Endothelial cell of umbilical vein (primary cell): ENCODE results near the gene LOXL3. TPM values are rescaled to one million over a fixed set of nuclear protein-coding genes. Genes with fewer than 3 reads are reported as not detected.

Experiments
- BruUV-seq: library from RNA; stranded (reverse); fragments of 400-500 nt; replicated peaks from 2 replicates; lab custom pipeline; 2021; lab: Mats Ljungman, UMichigan
- CTCF ChIA-PET: fragments of 300-600, 350-600 bp; sonication (Branson Sonifier 250); formaldehyde crosslinking; loops from one replicate; lab custom pipeline; 2021; ENCODE audit warnings: antibody characterized with exemption, inconsistent platforms; lab: Charles Lee
- POLR2A ChIA-PET: fragments of 300-600, 350-600 bp; sonication (Branson Sonifier 250); formaldehyde crosslinking; loops from one replicate; lab custom pipeline; 2021; ENCODE audit warnings: antibody characterized with exemption, inconsistent platforms; lab: Charles Lee
- DNase-seq: peaks from one replicate; pipeline ENCODE4 v3.0.0-alpha.2; 2011; ENCODE audit warnings: low read depth, low spot score
- FAIRE-seq: peaks from 2 replicates; lab custom pipeline; 2011; peaks lifted over from hg19 to GRCh38; lab: Jason Lieb, UNC
- H2AFZ ChIP-seq: 2 replicates; pipeline ENCODE4 v1.6.0; 2012; ENCODE audit warnings: low read depth, low read length, control low read depth, inconsistent platforms
- H3K27ac ChIP-seq: 2 replicates; pipeline ENCODE4 v1.5.1; 2011; ENCODE audit warnings: low read depth, mild to moderate bottlenecking, control low read depth, low read length, moderate library complexity; ENCODE audit not compliant: insufficient read depth
- H3K27me3 ChIP-seq, 2 experiments: 2 replicates each; pipeline versions ENCODE4 v1.6.0 to v1.6.1; 2011; ENCODE audit warnings: low read length in 2 of 2, mixed read lengths in 1 of 2; ENCODE audit not compliant: control insufficient read depth in 2 of 2, insufficient read depth in 2 of 2
- H3K36me3 ChIP-seq, 2 experiments: 2 replicates in 1 of 2; 3 replicates in 1 of 2; pipeline ENCODE4 v1.5.1; 2011; ENCODE audit warnings: low read length in 2 of 2, mild to moderate bottlenecking in 1 of 2, moderate library complexity in 1 of 2; ENCODE audit not compliant: control insufficient read depth in 2 of 2, insufficient read depth in 2 of 2; ENCODE audit errors: extremely low read depth in 1 of 2
- H3K4me1 ChIP-seq: 3 replicates; pipeline ENCODE4 v1.5.1; 2011; ENCODE audit warnings: mild to moderate bottlenecking, low read length; ENCODE audit not compliant: control insufficient read depth, insufficient read depth; ENCODE audit errors: extremely low read depth
- H3K4me2 ChIP-seq: 2 replicates; pipeline ENCODE4 v1.6.1; 2011; ENCODE audit warnings: low read length, control low read depth, mixed read lengths; ENCODE audit not compliant: insufficient read depth
- H3K4me3 ChIP-seq, 3 experiments: fragments of 200-600 bp in 1 of 3; sonication (generic), shearing (Covaris generic) in 1 of 3; replicated peaks in 1 of 3; 2 replicates each; pipeline ENCODE4 v1.5.1; 2011 to 2016; ENCODE audit warnings: control low read depth in 3 of 3, low read length in 3 of 3, mild to moderate bottlenecking in 2 of 3, inconsistent platforms in 1 of 3, low read depth in 1 of 3, moderate library complexity in 1 of 3; ENCODE audit not compliant: insufficient read depth in 1 of 3
- H3K79me2 ChIP-seq: 2 replicates; pipeline ENCODE4 v1.6.0; 2012; ENCODE audit warnings: low read length, inconsistent platforms; ENCODE audit not compliant: control insufficient read depth, insufficient read depth
- H3K9ac ChIP-seq: replicated peaks from 2 replicates; pipeline ENCODE3; 2011; ENCODE audit warnings: low read length, control low read depth; ENCODE audit not compliant: insufficient read depth; ENCODE audit errors: extremely low read depth
- H3K9me1 ChIP-seq: replicated peaks from 3 replicates; pipeline ENCODE4 v1.6.0; 2011; ENCODE audit warnings: mild to moderate bottlenecking, low read length; ENCODE audit not compliant: control insufficient read depth, insufficient read depth; ENCODE audit errors: extremely low read depth
- H3K9me3 ChIP-seq: replicated peaks from 2 replicates; pipeline ENCODE4 v1.5.1; 2012; ENCODE audit warnings: low read length, inconsistent platforms; ENCODE audit not compliant: control insufficient read depth, insufficient read depth
- H4K20me1 ChIP-seq: replicated peaks from 2 replicates; pipeline ENCODE3; 2011; ENCODE audit warnings: mild to moderate bottlenecking, low read length; ENCODE audit not compliant: control insufficient read depth, insufficient read depth; ENCODE audit errors: extremely low read depth
- EZH2 ChIP-seq: IDR thresholded peaks from 2 replicates; pipeline ENCODE4 v1.6.1; 2012; ENCODE audit warnings: borderline replicate concordance, low read depth, mild to moderate bottlenecking, moderate library complexity, low read length, inconsistent platforms; ENCODE audit not compliant: severe bottlenecking
- POLR2A ChIP-seq: IDR thresholded peaks from 2 replicates; pipeline ENCODE4 v1.6.1; 2012; ENCODE audit warnings: low read depth, mild to moderate bottlenecking, control low read depth, low read length
- POLR2AphosphoS5 ChIP-seq: IDR thresholded peaks from 2 replicates; pipeline ENCODE4 v1.6.1; 2012; ENCODE audit warnings: low read depth, mild to moderate bottlenecking, control low read depth, low read length, moderate library complexity; ENCODE audit not compliant: insufficient read depth
- dilution Hi-C: fragments of 300-500 bp; cut with MboI; formaldehyde crosslinking; loops from one replicate; pipeline ENCODE4 v1.15.0; 2019; ENCODE audit warnings: low sequenced_read_pairs; ENCODE audit not compliant: extremely low pct_ligation_motif_present
- intact Hi-C: fragments of 100-400 bp; cut with micrococcal nuclease; formaldehyde crosslinking; loops from one replicate; pipeline ENCODE4 v1.10.0; 2022
- polyA plus RNA-seq, 4 experiments: library from polyadenylated mRNA; depleted of rRNA in 3 of 4; stranded (reverse) in 3 of 4; unstranded in 1 of 4; fragments of >200 nt; gene quantifications; 2 replicates each; pipeline versions ENCODE4 v1.2.1 to v1.2.3, GENCODE V29; 2011 to 2012; ENCODE audit warnings: missing spikeins in 1 of 4
- total RNA-seq: library from RNA; stranded (reverse); gene quantifications from 2 replicates; pipeline ENCODE4 v1.2.3, GENCODE V29; 2021
- TF ChIP-seq, protein P1 (sequence below), 2 donors: IDR thresholded peaks; 1 replicate in 1 of 2; 2 replicates in 1 of 2; pipeline ENCODE4 v1.5.1; 2011; ENCODE audit warnings: low read length in 2 of 2, mild to moderate bottlenecking in 2 of 2, moderate library complexity in 2 of 2, control low read depth in 1 of 2, inconsistent platforms in 1 of 2, low read depth in 1 of 2; ENCODE audit not compliant: insufficient read depth in 1 of 2; ENCODE audit errors: extremely low read depth in 1 of 2

The LOXL3 gene
- total and polyA plus RNA-seq, 2 donors (not counting 3 experiments of a cell fraction or from before 2014, with no cell fraction given): 0.95 to 1.3 TPM

DNA sequence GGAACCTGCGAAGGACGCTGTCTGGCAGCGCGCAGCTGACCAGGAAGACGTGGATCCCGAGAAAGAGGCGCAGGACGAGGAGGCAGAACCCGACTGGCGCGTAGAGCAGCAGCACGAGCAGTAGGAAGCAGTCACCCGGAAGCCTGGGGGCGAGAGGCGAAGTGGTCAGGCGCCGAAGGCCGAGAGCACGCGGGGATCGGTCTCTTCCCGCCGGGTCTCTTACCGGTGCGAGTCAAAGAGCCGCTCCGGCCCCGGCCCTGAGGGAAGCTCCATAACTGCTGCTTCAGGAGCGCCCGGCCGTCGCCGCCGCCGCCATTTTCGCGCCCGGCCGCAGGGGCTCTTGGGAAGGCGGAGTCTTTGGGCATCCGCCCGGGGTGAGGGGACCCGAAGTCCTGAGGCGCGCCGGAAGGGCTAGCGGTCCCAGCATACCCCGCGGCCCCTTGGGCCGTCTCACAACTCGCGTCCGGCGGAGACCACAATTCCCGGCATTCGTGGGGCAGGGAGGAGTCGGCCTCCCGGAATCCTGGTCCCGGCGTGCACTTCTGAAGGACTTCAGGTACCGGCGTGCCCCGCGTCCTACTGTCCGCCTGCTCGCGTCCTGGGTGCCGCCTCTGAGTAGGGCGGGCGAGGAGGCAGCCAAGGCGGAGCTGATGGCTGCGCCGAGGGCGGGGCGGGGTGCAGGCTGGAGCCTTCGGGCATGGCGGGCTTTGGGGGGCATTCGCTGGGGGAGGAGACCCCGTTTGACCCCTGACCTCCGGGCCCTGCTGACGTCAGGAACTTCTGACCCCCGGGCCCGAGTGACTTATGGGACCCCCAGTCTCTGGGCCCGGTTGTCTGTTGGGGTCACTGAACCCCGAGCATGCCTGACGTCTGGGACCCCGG is 24.1 kb downstream of the LOXL3 start, which contains the start of the genes AUP1 and HTRA2:
Gene AUP1, minus strand, starts transcription at position 350 of the 882 bp plus-strand sequence. Its CDS starts 77 bp downstream, at position 273.
Gene HTRA2, plus strand, starts transcription at position 577 of the 882 bp plus-strand sequence. Its CDS starts 74 bp downstream, at position 651.
- H3K9ac ChIP-seq: peak within 1 kb of the TSS; percentile 78

More for the DNA sequence above, 24.1 kb downstream of the LOXL3 start, which contains the start of the genes AUP1 and HTRA2:
- Histone ChIP-seq H3K27me3 (no peaks in the 10 kb centered on the region), H3K9me3 (no peaks in the 10 kb centered on the region), H3K4me2 (peak within 1 kb of the TSS; percentile 89), H3K36me3 (peaks cover 6 to 26% of the 10 kb centered on the region in 2 experiments), H3K79me2 (peaks cover 19% of the 10 kb centered on the region), H3K9me1 (no peaks in the 10 kb centered on the region), H3K4me3 (peak within 1 kb of the TSS; percentile 77 to 90 (median 81)), H4K20me1 (no peaks in the 10 kb centered on the region), H3K4me1 (peaks cover 20% of the 10 kb centered on the region), H2AFZ (peak within 1 kb of the TSS; percentile 84), H3K27ac (peak within 1 kb of the TSS; percentile 74)
- intact Hi-C loops (loop anchor here (1.0 to 5.0 kb wide), 11 partner anchors 13 to 793 kb away; partner anchors contain the start of genes DOK1, INO80B, LBX2 and PCGF1), dilution Hi-C loops (no loop called here)
- BruUV-seq: no TSS peak
- POLR2A ChIA-PET: interaction anchor here (0.6 to 1.2 kb wide), 4 partner anchors 8 to 71 kb away, joined by 3 read pairs; partner anchors contain the start of genes LBX2 and WBP1
- FAIRE-seq (peak; percentile 100), DNase-seq (peak; percentile 97)
- TF ChIP-seq EZH2 (no peak), POLR2AphosphoS5 (peak; percentile 98), POLR2A (peak; percentile 96)
- TF ChIP-seq, protein P1, sequence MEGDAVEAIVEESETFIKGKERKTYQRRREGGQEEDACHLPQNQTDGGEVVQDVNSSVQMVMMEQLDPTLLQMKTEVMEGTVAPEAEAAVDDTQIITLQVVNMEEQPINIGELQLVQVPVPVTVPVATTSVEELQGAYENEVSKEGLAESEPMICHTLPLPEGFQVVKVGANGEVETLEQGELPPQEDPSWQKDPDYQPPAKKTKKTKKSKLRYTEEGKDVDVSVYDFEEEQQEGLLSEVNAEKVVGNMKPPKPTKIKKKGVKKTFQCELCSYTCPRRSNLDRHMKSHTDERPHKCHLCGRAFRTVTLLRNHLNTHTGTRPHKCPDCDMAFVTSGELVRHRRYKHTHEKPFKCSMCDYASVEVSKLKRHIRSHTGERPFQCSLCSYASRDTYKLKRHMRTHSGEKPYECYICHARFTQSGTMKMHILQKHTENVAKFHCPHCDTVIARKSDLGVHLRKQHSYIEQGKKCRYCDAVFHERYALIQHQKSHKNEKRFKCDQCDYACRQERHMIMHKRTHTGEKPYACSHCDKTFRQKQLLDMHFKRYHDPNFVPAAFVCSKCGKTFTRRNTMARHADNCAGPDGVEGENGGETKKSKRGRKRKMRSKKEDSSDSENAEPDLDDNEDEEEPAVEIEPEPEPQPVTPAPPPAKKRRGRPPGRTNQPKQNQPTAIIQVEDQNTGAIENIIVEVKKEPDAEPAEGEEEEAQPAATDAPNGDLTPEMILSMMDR (IDR thresholded peaks at IDR 0.05; ENCODE audit: extremely low read depth in 1 of 2, insufficient read depth in 1 of 2, low read depth in 1 of 2, low read length in 2 of 2): no peak
- CTCF ChIA-PET: interaction anchor here (0.6 to 5.2 kb wide), 4 partner anchors 9 to 58 kb away, joined by 3 to 82 read pairs (median 5); partner anchors contain the start of genes CCDC142 and TTC31
